HepG2 (cell line): ENCODE measurements around the gene PRICKLE2. TPM values are rescaled to one million over a fixed set of nuclear protein-coding genes. Genes with fewer than 3 reads are reported as not detected.

Experiments
- ATAC-seq: fragments of 200-7000 bp; cut with Tn5 transposase; 3 replicates; pipeline ENCODE4 v1.9.1; 2020; ENCODE audit warnings: mild to moderate bottlenecking, moderate library complexity
- BruUV-seq: library from RNA; stranded (reverse); fragments of 400-500 nt; replicated peaks from 2 replicates; lab custom pipeline; 2021; lab: Mats Ljungman, UMichigan
- CTCF ChIA-PET: fragments of 300-600 bp; formaldehyde crosslinking; extraction: SDS; loops from one replicate; lab custom pipeline; 2021; ENCODE audit warnings: low total read pairs, inconsistent platforms, low intra/inter-chr PET ratio; lab: Yijun Ruan, JAX
- POLR2A ChIA-PET: fragments of 350-600 bp; sonication (Branson Sonifier 250); formaldehyde crosslinking; loops from one replicate; lab custom pipeline; 2020; ENCODE audit warnings: antibody characterized with exemption, inconsistent platforms; lab: Yijun Ruan, JAX
- DNase-seq: peaks from one replicate; pipeline ENCODE4 v3.0.0-alpha.2; 2015; ENCODE audit warnings: low spot score
- FAIRE-seq: peaks from 3 replicates; lab custom pipeline; 2011; peaks lifted over from hg19 to GRCh38; lab: Jason Lieb, UNC
- H2AFZ ChIP-seq: one replicate; pipeline ENCODE4 v1.6.1; 2011; ENCODE audit warnings: low read length, inconsistent platforms
- H3K27ac ChIP-seq: fragments of 300-600 bp; 3 replicates; pipeline ENCODE4 v1.8.0; 2011; ENCODE audit warnings: mixed run types, mild to moderate bottlenecking, mixed read lengths, low read length, inconsistent platforms; ENCODE audit not compliant: insufficient read depth; ENCODE audit errors: extremely low read length
- H3K27me3 ChIP-seq, 2 experiments: fragments of 200-600 bp in 1 of 2; 2 replicates in 1 of 2; 3 replicates in 1 of 2; pipeline versions ENCODE4 v1.6.0 to v1.8.0; 2011; ENCODE audit warnings: low read length in 2 of 2, mild to moderate bottlenecking in 2 of 2, moderate library complexity in 2 of 2, inconsistent platforms in 1 of 2; ENCODE audit not compliant: insufficient read depth in 2 of 2, control insufficient read depth in 1 of 2
- H3K36me3 ChIP-seq, 2 experiments: fragments of 200-600 bp in 1 of 2; replicated peaks in 1 of 2; 2 replicates in 1 of 2; 3 replicates in 1 of 2; pipeline versions ENCODE4 v1.5.1 to v1.8.0; 2011; ENCODE audit warnings: low read length in 2 of 2, inconsistent platforms in 1 of 2; ENCODE audit not compliant: insufficient read depth in 2 of 2, control insufficient read depth in 1 of 2
- H3K4me1 ChIP-seq: 2 replicates; pipeline ENCODE4 v1.5.1; 2012; ENCODE audit warnings: low read length, inconsistent platforms; ENCODE audit not compliant: insufficient read depth
- H3K4me2 ChIP-seq: 2 replicates; pipeline ENCODE4 v1.6.0; 2011; ENCODE audit warnings: low read depth, low read length, inconsistent platforms
- H3K4me3 ChIP-seq, 3 experiments: fragments of 200-600 bp in 1 of 3; sonication (generic), shearing (Covaris generic) in 1 of 3; replicated peaks in 1 of 3; 2 replicates each; pipeline ENCODE4 v1.5.1; 2011 to 2016; ENCODE audit warnings: low read length in 3 of 3, inconsistent platforms in 2 of 3, low read depth in 2 of 3, mild to moderate bottlenecking in 2 of 3, control low read depth in 1 of 3, mixed read lengths in 1 of 3; ENCODE audit not compliant: insufficient read depth in 1 of 3
- H3K79me2 ChIP-seq: one replicate; pipeline ENCODE4 v1.6.1; 2011; ENCODE audit warnings: low read length, inconsistent platforms; ENCODE audit not compliant: insufficient read depth
- H3K9ac ChIP-seq: 2 replicates; pipeline ENCODE4 v1.6.0; 2011; ENCODE audit warnings: mild to moderate bottlenecking, low read depth, low read length, inconsistent platforms; ENCODE audit not compliant: insufficient read depth
- H3K9me3 ChIP-seq: 2 replicates; pipeline ENCODE4 v1.5.1; 2012; ENCODE audit warnings: mild to moderate bottlenecking, low read length
- H4K20me1 ChIP-seq: 2 replicates; pipeline ENCODE4 v1.6.0; 2011; ENCODE audit warnings: inconsistent platforms, mild to moderate bottlenecking, low read length, moderate library complexity; ENCODE audit not compliant: insufficient read depth
- ATF1 ChIP-seq: IDR thresholded peaks from 2 replicates; pipeline ENCODE4 v1.6.1; 2016; ENCODE audit warnings: mild to moderate bottlenecking, control low read depth
- ATF6 ChIP-seq: sonication (generic); formaldehyde crosslinking; conservative IDR thresholded peaks from 2 replicates; pipeline ENCODE4 v1.4.0; 2020; ENCODE audit warnings: missing genetic modification reagents
- PAWR ChIP-seq: sonication (generic); formaldehyde crosslinking; IDR thresholded peaks from 2 replicates; pipeline ENCODE4 v1.4.0; 2020; ENCODE audit warnings: missing genetic modification reagents, mild to moderate bottlenecking, borderline replicate concordance
- SKI ChIP-seq: fragments of 450-650 bp; IDR thresholded peaks from one replicate; pipeline ENCODE4 v1.6.1; 2018; ENCODE audit warnings: mild to moderate bottlenecking; ENCODE audit not compliant: partially characterized antibody
- ZNF230 ChIP-seq: sonication (generic); formaldehyde crosslinking; IDR thresholded peaks from 2 replicates; pipeline ENCODE4 v1.4.0; 2020; ENCODE audit warnings: mild to moderate bottlenecking, missing genetic modification reagents
- ZNF275 ChIP-seq: sonication (generic); formaldehyde crosslinking; IDR thresholded peaks from 2 replicates; pipeline ENCODE4 v1.8.0; 2022; ENCODE audit warnings: missing genetic modification reagents, mild to moderate bottlenecking, inconsistent platforms, borderline replicate concordance
- ZNF549 ChIP-seq: sonication (generic); formaldehyde crosslinking; IDR thresholded peaks from 2 replicates; pipeline ENCODE4 v1.5.0; 2020; ENCODE audit warnings: missing genetic modification reagents
- ZNF839 ChIP-seq: sonication (generic); formaldehyde crosslinking; IDR thresholded peaks from 2 replicates; pipeline ENCODE4 v1.4.0; 2020; ENCODE audit warnings: missing genetic modification reagents, mild to moderate bottlenecking, borderline replicate concordance
- WGBS: methylation state at CpG from one replicate; pipeline ENCODE4 v1.1.6; 2017; ENCODE audit warnings: low lambda C conversion rate; 5-methylcytosine and 5-hydroxymethylcytosine counted together
- in situ Hi-C: cut with HindIII; loops from 2 replicates; pipeline ENCODE4 v1.10.0; 2017; ENCODE audit warnings: low pct_unique_long_range_greater_than_20kb; ENCODE audit not compliant: extremely low pct_ligation_motif_present
- intact Hi-C: fragments of 100-400 bp; cut with micrococcal nuclease; formaldehyde crosslinking; loops from one replicate; pipeline ENCODE4 v1.10.0; 2022; ENCODE audit not compliant: unreplicated experiment
- polyA plus RNA-seq, 8 experiments: library from polyadenylated mRNA; depleted of rRNA in 3 of 8; stranded (reverse) in 7 of 8; unstranded in 1 of 8; fragments of >200 nt; fragmentation: Illumina TruSeq in 4 of 8; extraction: Trizol in 4 of 8; gene quantifications; 2 replicates each; pipeline versions ENCODE4 v1.2.1 to v1.2.3, GENCODE V29; 2011 to 2016; ENCODE audit warnings: low read depth in 4 of 8, missing spikeins in 1 of 8, mixed read lengths in 1 of 8; ENCODE audit not compliant: insufficient read depth in 1 of 8
- total RNA-seq, 5 experiments: library from RNA; depleted of rRNA; stranded (reverse); fragments of >200 nt; fragmentation: Illumina TruSeq; extraction: Trizol; gene quantifications; 2 replicates each; pipeline ENCODE4 v1.2.3, GENCODE V29; 2016; ENCODE audit warnings: low read depth in 1 of 5

PRICKLE2 gene
- total and polyA plus RNA-seq, 2 of the 13 experiments (the other 11 are each of a cell fraction or from before 2014, with no cell fraction given) = 0.01 to 0.07 TPM

GRCh38 chr3:64242435-64242834 lies 17.2 kb upstream of the PRICKLE2 start:
- ATAC-seq = no peak
- peak; percentile 7 for DNase-seq
- ChIA-PET POLR2A (no interaction called here), CTCF (no interaction called here)
- no peaks in the 10 kb centered on the region for H3K79me2 ChIP-seq
- 6% methylated on average over 2 of the region's 2 CpGs for WGBS
- no peak overlapping the region for H3K4me2 ChIP-seq
- H3K9me3 ChIP-seq = no peaks in the 10 kb centered on the region
- in situ Hi-C loops = no loop called here
- no peaks in the 10 kb centered on the region for H4K20me1 ChIP-seq
- intact Hi-C loops = no loop called here
- no peaks in the 10 kb centered on the region for H3K36me3 ChIP-seq
- no peak overlapping the region for H3K9ac ChIP-seq
- BruUV-seq = no TSS peak
- no peak overlapping the region for H3K4me3 ChIP-seq
- H3K4me1 ChIP-seq = peaks cover 9% of the 10 kb centered on the region
- no peak overlapping the region for H2AFZ ChIP-seq
- FAIRE-seq = no peak
- TF ChIP-seq ZNF839 (CRISPR knock-in tag) (no peak), PAWR (CRISPR knock-in tag) (no peak), ATF6 (no peak), ZNF230 (CRISPR knock-in tag) (no peak), ZNF549 (CRISPR knock-in tag) (no peak), SKI (no peak), ATF1 (no peak), ZNF275 (no peak)
- H3K27me3 ChIP-seq = no peaks in the 10 kb centered on the region
- H3K27ac ChIP-seq = no peak overlapping the region
